ENCODE data around the gene PLD5. TPM values are rescaled to one million over a fixed set of nuclear protein-coding genes. Genes with fewer than 3 reads are reported as not detected.

Gene PLD5
- total RNA-seq, 1 experiment from 2014 or later, result not detected

- H3K9me3 ChIP-seq (ENCODE audit: control insufficient read depth, insufficient read depth, low read depth, low read length), result no peaks in the 10 kb centered on the region
- no peak overlapping the region for H3K4me3 ChIP-seq (ENCODE audit: low read depth in 2 of 2, low read length in 2 of 2)
- H3K4me1 ChIP-seq (ENCODE audit: control insufficient read depth, insufficient read depth, low read length), result no peaks in the 10 kb centered on the region
- no peak for ATAC-seq
- in situ Hi-C loops (cut with HindIII; ENCODE audit: low pct_unique_long_range_greater_than_20kb, low sequenced_read_pairs) (no loop called here), intact Hi-C loops (cut with micrococcal nuclease; ENCODE audit: unreplicated experiment) (no loop called here)
- ChIA-PET POLR2A (no interaction called here), CTCF (no interaction called here)
- BruUV-seq (replicated peaks), result no TSS peak
- no peaks in the 10 kb centered on the region for H3K36me3 ChIP-seq (ENCODE audit: control insufficient read depth, insufficient read depth, low read length)
- TF ChIP-seq, protein P1, sequence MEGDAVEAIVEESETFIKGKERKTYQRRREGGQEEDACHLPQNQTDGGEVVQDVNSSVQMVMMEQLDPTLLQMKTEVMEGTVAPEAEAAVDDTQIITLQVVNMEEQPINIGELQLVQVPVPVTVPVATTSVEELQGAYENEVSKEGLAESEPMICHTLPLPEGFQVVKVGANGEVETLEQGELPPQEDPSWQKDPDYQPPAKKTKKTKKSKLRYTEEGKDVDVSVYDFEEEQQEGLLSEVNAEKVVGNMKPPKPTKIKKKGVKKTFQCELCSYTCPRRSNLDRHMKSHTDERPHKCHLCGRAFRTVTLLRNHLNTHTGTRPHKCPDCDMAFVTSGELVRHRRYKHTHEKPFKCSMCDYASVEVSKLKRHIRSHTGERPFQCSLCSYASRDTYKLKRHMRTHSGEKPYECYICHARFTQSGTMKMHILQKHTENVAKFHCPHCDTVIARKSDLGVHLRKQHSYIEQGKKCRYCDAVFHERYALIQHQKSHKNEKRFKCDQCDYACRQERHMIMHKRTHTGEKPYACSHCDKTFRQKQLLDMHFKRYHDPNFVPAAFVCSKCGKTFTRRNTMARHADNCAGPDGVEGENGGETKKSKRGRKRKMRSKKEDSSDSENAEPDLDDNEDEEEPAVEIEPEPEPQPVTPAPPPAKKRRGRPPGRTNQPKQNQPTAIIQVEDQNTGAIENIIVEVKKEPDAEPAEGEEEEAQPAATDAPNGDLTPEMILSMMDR (IDR thresholded peaks at IDR 0.05), result no peak
- TF ChIP-seq SIN3A (IDR thresholded peaks at IDR 0.05; ENCODE audit: borderline replicate concordance, insufficient read depth, low read depth, low read length) (no peak), POLR2AphosphoS5 (IDR thresholded peaks at IDR 0.05; ENCODE audit: low read depth, low read length) (no peak), TCF7L2 (IDR thresholded peaks at IDR 0.05; ENCODE audit: low read depth, low read length) (no peak)
- TF ChIP-seq, protein P2, sequence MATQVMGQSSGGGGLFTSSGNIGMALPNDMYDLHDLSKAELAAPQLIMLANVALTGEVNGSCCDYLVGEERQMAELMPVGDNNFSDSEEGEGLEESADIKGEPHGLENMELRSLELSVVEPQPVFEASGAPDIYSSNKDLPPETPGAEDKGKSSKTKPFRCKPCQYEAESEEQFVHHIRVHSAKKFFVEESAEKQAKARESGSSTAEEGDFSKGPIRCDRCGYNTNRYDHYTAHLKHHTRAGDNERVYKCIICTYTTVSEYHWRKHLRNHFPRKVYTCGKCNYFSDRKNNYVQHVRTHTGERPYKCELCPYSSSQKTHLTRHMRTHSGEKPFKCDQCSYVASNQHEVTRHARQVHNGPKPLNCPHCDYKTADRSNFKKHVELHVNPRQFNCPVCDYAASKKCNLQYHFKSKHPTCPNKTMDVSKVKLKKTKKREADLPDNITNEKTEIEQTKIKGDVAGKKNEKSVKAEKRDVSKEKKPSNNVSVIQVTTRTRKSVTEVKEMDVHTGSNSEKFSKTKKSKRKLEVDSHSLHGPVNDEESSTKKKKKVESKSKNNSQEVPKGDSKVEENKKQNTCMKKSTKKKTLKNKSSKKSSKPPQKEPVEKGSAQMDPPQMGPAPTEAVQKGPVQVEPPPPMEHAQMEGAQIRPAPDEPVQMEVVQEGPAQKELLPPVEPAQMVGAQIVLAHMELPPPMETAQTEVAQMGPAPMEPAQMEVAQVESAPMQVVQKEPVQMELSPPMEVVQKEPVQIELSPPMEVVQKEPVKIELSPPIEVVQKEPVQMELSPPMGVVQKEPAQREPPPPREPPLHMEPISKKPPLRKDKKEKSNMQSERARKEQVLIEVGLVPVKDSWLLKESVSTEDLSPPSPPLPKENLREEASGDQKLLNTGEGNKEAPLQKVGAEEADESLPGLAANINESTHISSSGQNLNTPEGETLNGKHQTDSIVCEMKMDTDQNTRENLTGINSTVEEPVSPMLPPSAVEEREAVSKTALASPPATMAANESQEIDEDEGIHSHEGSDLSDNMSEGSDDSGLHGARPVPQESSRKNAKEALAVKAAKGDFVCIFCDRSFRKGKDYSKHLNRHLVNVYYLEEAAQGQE (IDR thresholded peaks at IDR 0.05; ENCODE audit: insufficient read depth in 1 of 2, low read depth in 2 of 2, low read length in 1 of 2), result no peak
- no peaks in the 10 kb centered on the region for H3K27me3 ChIP-seq (ENCODE audit: control insufficient read depth, insufficient read depth, low read length)
- no peak for DNase-seq (ENCODE audit: low read depth, low spot score)
- H3K27ac ChIP-seq (ENCODE audit: low read length), result peak overlapping the region; percentile 61; the same call in 1 of the 2 replicates
Observed at GRCh38 chr1:242242983-242243382, 281.5 kb downstream of the PLD5 start.

GRCh38 chr1:242241936-242242335 is 282.6 kb downstream of the PLD5 start:
- POLR2A ChIA-PET, result no interaction called here
- no peak for ATAC-seq
- DNase-seq (ENCODE audit: low read depth, low spot score), result no peak
- BruUV-seq (replicated peaks), result no TSS peak
- TF ChIP-seq, protein P1 (IDR thresholded peaks at IDR 0.05), result no peak
- no peak for TF ChIP-seq TCF7L2 (IDR thresholded peaks at IDR 0.05; ENCODE audit: low read depth, low read length)
- CTCF ChIA-PET, result no interaction called here
- Histone ChIP-seq H3K27me3 (ENCODE audit: control insufficient read depth, insufficient read depth, low read length) (no peaks in the 10 kb centered on the region), H3K4me1 (ENCODE audit: control insufficient read depth, insufficient read depth, low read length) (no peaks in the 10 kb centered on the region), H3K36me3 (ENCODE audit: control insufficient read depth, insufficient read depth, low read length) (no peaks in the 10 kb centered on the region), H3K4me3 (ENCODE audit: low read depth in 2 of 2, low read length in 2 of 2) (no peak overlapping the region), H3K9me3 (ENCODE audit: control insufficient read depth, insufficient read depth, low read depth, low read length) (peaks cover 4% of the 10 kb centered on the region; the same call in 1 of the 2 replicates), H3K27ac (ENCODE audit: low read length) (no peak overlapping the region)
- in situ Hi-C loops (cut with HindIII; ENCODE audit: low pct_unique_long_range_greater_than_20kb, low sequenced_read_pairs), result no loop called here
- intact Hi-C loops (cut with micrococcal nuclease; ENCODE audit: unreplicated experiment), result no loop called here

All from Panc1 (cell line).